CD8-positive, alpha-beta memory T cell (primary cell): ENCODE measurements around the gene AURKB. TPM values are rescaled to one million over a fixed set of nuclear protein-coding genes. Genes with fewer than 3 reads are reported as not detected.
A peak's percentile ranks its signal among the peaks of the same experiment; 100 is the strongest.

Source experiments
- CTCF ChIA-PET: fragments of 350-600 bp; sonication (Branson Sonifier 250); formaldehyde crosslinking; loops from one replicate; lab custom pipeline; 2021; ENCODE audit warnings: antibody characterized with exemption; lab: Charles Lee
- POLR2A ChIA-PET: fragments of 350-600 bp; sonication (Branson Sonifier 250); formaldehyde crosslinking; loops from one replicate; lab custom pipeline; 2021; ENCODE audit warnings: antibody characterized with exemption; lab: Charles Lee
- DNase-seq, 5 donors: peaks; one replicate each; pipeline versions ENCODE4 v3.0.0 to v3.0.0-alpha.2; 2020 to 2022; ENCODE audit warnings: mixed read lengths in 1 of 5
- H3K27ac ChIP-seq: one replicate; pipeline ENCODE4 v1.7.0; 2013; ENCODE audit warnings: low read depth, mild to moderate bottlenecking, low read length, moderate library complexity
- H3K27me3 ChIP-seq: 2 replicates; pipeline ENCODE4 v1.7.0; 2013; ENCODE audit warnings: low read length, mild to moderate bottlenecking; ENCODE audit not compliant: insufficient read depth, poor library complexity, severe bottlenecking
- H3K36me3 ChIP-seq: 2 replicates; pipeline ENCODE4 v1.7.0; 2013; ENCODE audit warnings: mild to moderate bottlenecking, low read length, moderate library complexity; ENCODE audit not compliant: insufficient read depth
- H3K4me1 ChIP-seq: 2 replicates; pipeline ENCODE4 v1.7.0; 2013; ENCODE audit warnings: mild to moderate bottlenecking, low read length, moderate library complexity; ENCODE audit not compliant: insufficient read depth
- H3K4me3 ChIP-seq: 2 replicates; pipeline ENCODE4 v1.7.0; 2013; ENCODE audit warnings: mild to moderate bottlenecking, low read length
- H3K9me3 ChIP-seq: 2 replicates; pipeline ENCODE4 v1.7.0; 2013; ENCODE audit warnings: mild to moderate bottlenecking, low read length
- H3K27ac Mint-ChIP-seq, 8 donors: one replicate each; pipeline ENCODE4 v1.8.0; 2020 to 2021; ENCODE audit warnings: mixed read lengths in 8 of 8, mild to moderate bottlenecking in 6 of 8, inconsistent platforms in 3 of 8, moderate library complexity in 3 of 8
- H3K27me3 Mint-ChIP-seq, 2 donors: one replicate each; pipeline ENCODE4 v1.8.0; 2020 to 2021; ENCODE audit warnings: mixed read lengths in 2 of 2, mild to moderate bottlenecking in 1 of 2, moderate library complexity in 1 of 2
- H3K36me3 Mint-ChIP-seq, 3 donors: one replicate each; pipeline ENCODE4 v1.8.0; 2020 to 2021; ENCODE audit warnings: mixed read lengths in 3 of 3, inconsistent platforms in 1 of 3, mild to moderate bottlenecking in 1 of 3
- H3K4me1 Mint-ChIP-seq, 3 donors: one replicate each; pipeline ENCODE4 v1.8.0; 2020 to 2021; ENCODE audit warnings: mixed read lengths in 3 of 3, inconsistent platforms in 1 of 3, mild to moderate bottlenecking in 1 of 3
- H3K4me3 Mint-ChIP-seq, 7 donors: one replicate each; pipeline ENCODE4 v1.8.0; 2020 to 2021; ENCODE audit warnings: mixed read lengths in 7 of 7, mild to moderate bottlenecking in 6 of 7, moderate library complexity in 4 of 7, inconsistent platforms in 2 of 7
- H3K9me3 Mint-ChIP-seq, 5 donors: one replicate each; pipeline ENCODE4 v1.8.0; 2020 to 2022; ENCODE audit warnings: mixed read lengths in 5 of 5, mild to moderate bottlenecking in 3 of 5, moderate library complexity in 2 of 5, inconsistent platforms in 1 of 5
- polyA plus RNA-seq: library from polyadenylated mRNA; unstranded; fragments of 300-500 nt; fragmentation: Illumina TruSeq; gene quantifications from one replicate; pipeline ENCODE4 v1.2.3, GENCODE V29; 2021
- total RNA-seq, 2 experiments: library from RNA; stranded (reverse); gene quantifications; one replicate each; pipeline ENCODE4 v1.2.3, GENCODE V29; 2021

The AURKB gene
- total and polyA plus RNA-seq, 3 experiments from 2014 or later, result 0.63 to 94.4 (median 88.1) TPM

DNA sequence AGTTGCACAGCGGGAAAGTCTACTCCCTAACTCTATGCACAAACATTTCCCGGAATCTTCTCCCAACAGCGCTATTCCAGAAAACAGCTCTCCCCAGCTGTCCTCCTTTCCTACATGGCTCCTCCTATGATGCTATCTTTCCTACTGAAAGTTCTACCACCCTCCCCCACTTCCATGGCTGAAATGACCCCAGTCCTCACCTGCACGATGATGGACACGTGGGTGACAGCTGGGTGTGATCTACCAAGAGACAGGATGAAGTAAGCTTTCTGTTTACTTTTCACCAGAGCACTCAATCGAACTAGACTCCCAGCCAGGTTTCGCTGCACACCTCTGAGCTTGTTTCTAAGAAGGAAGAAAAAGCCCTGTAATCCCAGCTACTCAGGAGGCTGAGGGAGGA, 26.8 kb upstream of the AURKB start:
- Mint-ChIP-seq H3K27me3 (no peaks in the 10 kb centered on the region), H3K9me3 (no peaks in the 10 kb centered on the region), H3K27ac (peak overlapping the region in 4 of 8 donors; percentile 29 to 64 (median 59)), H3K4me1 (peaks cover 22 to 38% (median 23%) of the 10 kb centered on the region in 3 donors), H3K36me3 (peaks cover 17 to 80% (median 34%) of the 10 kb centered on the region in 3 donors), H3K4me3 (no peak overlapping the region)
- no peak overlapping the region for H3K27ac ChIP-seq
- DNase-seq, result peak in 1 of 5 donors; percentile 13
- peaks cover 73% of the 10 kb centered on the region for H3K36me3 ChIP-seq
- ChIA-PET CTCF (interaction anchor here (0.8 to 1.6 kb wide), 3 partner anchors 12 to 127 kb away, joined by 3 to 7 read pairs (median 4); no protein-coding TSS in a partner anchor), POLR2A (interaction anchor here (0.6 to 1.3 kb wide), 3 partner anchors 11 to 98 kb away, joined by 4 to 8 read pairs (median 6); partner anchors contain the start of gene CTC1)
- no peaks in the 10 kb centered on the region for H3K27me3 ChIP-seq
- H3K9me3 ChIP-seq, result no peaks in the 10 kb centered on the region
- peaks cover 12% of the 10 kb centered on the region for H3K4me1 ChIP-seq
- no peak overlapping the region for H3K4me3 ChIP-seq

DNA sequence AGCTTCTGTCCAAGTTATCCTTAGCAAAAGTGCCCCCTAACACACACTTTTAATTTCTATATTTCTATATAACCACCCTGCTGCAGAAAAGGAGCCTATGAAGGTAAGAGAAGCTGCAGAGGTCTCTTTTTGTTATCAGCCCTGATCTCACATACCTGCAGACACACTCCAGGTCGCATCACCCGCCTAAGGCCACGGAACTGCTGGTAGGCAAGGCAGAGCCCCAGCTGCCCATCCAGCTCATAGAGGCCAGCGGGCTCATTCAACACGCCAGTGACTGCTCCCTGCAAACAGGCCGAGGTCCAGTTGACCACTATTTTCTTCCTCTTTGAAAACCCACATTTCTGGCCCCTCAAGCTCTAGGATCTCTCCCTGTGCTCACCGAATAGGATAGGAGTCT, 25.3 kb upstream of the AURKB start:
- Mint-ChIP-seq H3K4me1 (peaks cover 22 to 38% (median 23%) of the 10 kb centered on the region in 3 donors), H3K36me3 (peaks cover 17 to 87% (median 42%) of the 10 kb centered on the region in 3 donors), H3K27ac (no peak overlapping the region), H3K4me3 (no peak overlapping the region), H3K9me3 (no peaks in the 10 kb centered on the region), H3K27me3 (peaks cover 0 to 2% of the 10 kb centered on the region in 2 donors)
- no peaks in the 10 kb centered on the region for H3K27me3 ChIP-seq
- no peak overlapping the region for H3K4me3 ChIP-seq
- POLR2A ChIA-PET, result interaction anchor here (0.6 kb wide), 2 partner anchors 14 to 27 kb away, joined by 3 read pairs; no protein-coding TSS in a partner anchor
- H3K9me3 ChIP-seq, result no peaks in the 10 kb centered on the region
- peaks cover 88% of the 10 kb centered on the region for H3K36me3 ChIP-seq
- H3K4me1 ChIP-seq, result peaks cover 6% of the 10 kb centered on the region
- DNase-seq, result peak in 1 of 5 donors; percentile 18
- CTCF ChIA-PET, result interaction anchor here (1.1 kb wide), 1 partner anchor 12 kb away, joined by 4 read pairs; the partner anchor contains the start of gene CTC1
- H3K27ac ChIP-seq, result no peak overlapping the region

DNA sequence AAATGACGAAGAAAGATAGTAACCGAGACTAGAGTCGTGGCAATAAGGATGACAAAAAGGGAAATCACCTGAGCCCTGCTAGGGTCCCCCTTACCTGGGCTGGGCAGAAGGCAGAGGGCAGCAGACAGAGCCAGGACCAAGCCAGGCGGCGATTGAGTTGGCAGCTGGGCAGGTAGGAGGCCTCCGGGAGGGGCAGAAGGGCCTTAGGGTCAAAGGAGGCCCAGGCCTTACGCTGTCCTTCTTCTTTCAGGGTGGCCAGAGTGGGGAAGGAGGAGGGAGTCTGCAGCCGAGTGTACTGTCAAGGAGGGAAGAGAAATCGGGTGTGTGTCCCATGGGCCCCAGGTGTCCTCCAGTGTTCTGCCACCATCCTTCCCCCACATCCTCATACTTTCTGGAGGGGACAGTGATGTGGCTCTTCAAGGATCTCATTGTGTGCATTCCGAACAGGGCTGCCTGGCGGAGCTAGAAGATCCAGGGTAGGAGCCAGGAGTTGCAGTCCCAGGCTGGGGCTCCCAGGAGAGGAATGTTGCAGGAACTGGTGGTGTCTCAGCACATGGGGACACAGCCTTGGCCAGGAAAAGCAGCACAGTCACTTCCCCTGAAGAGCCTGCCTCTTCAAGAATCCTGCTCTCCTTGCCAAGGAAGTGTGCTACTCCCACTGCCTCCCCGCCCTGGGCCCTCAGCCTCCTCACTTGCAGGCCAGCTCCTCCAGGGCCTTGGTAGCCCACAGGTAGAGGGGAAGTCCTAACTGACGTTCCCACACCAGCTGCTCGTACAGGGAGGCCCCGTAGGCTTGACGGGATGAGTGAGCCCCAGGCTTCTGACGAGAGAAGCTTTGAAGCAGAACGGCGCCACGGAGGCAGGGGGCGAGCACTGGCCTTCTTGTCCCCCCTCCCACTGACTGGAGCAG, 24.2 kb upstream of the AURKB start:
- Mint-ChIP-seq H3K4me3 (no peak overlapping the region), H3K4me1 (peaks cover 19 to 38% (median 23%) of the 10 kb centered on the region in 3 donors), H3K9me3 (no peaks in the 10 kb centered on the region), H3K27ac (peak overlapping the region in 2 of 8 donors; percentile 60 to 80), H3K27me3 (peaks cover 0 to 2% of the 10 kb centered on the region in 2 donors), H3K36me3 (peaks cover 21 to 92% (median 48%) of the 10 kb centered on the region in 3 donors)
- Histone ChIP-seq H3K9me3 (no peaks in the 10 kb centered on the region), H3K27ac (no peak overlapping the region), H3K4me3 (no peak overlapping the region), H3K27me3 (no peaks in the 10 kb centered on the region), H3K36me3 (peaks cover 96% of the 10 kb centered on the region), H3K4me1 (peaks cover 6% of the 10 kb centered on the region)
- ChIA-PET CTCF (interaction anchor here (1.1 kb wide), 1 partner anchor 13 kb away, joined by 4 read pairs; the partner anchor contains the start of gene CTC1), POLR2A (interaction anchor here (0.6 kb wide), 1 partner anchor 28 kb away, joined by 3 read pairs; no protein-coding TSS in a partner anchor)
- peak in 1 of 5 donors; percentile 24 for DNase-seq

DNA sequence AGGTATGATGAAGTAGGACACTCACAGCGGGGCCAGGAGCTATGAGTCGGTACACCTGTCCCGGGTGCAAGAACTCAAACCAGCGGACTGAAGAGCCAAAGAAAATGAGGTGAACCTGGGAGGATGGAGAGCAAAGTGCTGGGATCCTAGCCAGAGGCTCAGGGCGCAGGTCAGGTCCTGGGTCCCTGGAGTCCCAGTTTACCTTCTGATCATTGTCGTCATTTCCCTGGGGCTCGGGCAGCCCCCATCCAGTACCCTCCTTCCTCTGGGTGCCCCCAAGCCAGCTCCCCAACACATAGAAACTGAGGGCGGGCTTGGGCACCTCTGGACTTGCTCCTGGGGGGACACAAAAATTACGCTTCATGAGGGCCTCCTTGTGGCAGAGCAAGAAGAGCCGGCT, 21.3 kb upstream of the AURKB start:
- H3K36me3 Mint-ChIP-seq, result peaks cover 24 to 93% (median 50%) of the 10 kb centered on the region in 3 donors
- CTCF ChIA-PET, result interaction anchor here (2.0 kb wide), 1 partner anchor 10 kb away, joined by 10 read pairs; no protein-coding TSS in a partner anchor

DNA sequence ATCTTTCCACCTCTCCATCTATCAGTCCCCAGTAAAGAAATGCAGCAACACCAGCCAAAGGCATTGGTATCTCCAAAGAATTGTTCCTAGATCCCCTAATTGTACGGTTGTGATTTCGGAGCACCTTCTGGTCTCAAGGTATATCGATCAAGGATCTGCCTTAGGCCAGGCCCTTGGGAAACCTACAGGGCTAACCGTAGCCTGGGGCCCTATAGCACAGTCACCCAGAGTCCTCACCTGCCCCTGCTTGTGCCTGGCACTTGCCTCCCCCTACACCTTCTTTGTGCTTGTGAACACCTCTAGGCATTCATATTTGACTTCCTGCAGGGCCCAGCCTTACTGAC, 16.8 kb upstream of the AURKB start:
- Histone ChIP-seq H3K4me3 (no peak overlapping the region), H3K27ac (peak overlapping the region; percentile 58), H3K4me1 (peaks cover 37% of the 10 kb centered on the region), H3K27me3 (no peaks in the 10 kb centered on the region), H3K9me3 (no peaks in the 10 kb centered on the region), H3K36me3 (peaks cover 51% of the 10 kb centered on the region)
- Mint-ChIP-seq H3K27ac (peak overlapping the region; percentile 48 to 100 (median 74)), H3K4me3 (peak overlapping the region; percentile 13 to 83 (median 37)), H3K27me3 (peaks cover 0 to 18% of the 10 kb centered on the region in 2 donors), H3K9me3 (peaks cover 0 to 7% (median 6%) of the 10 kb centered on the region in 5 donors), H3K4me1 (peaks cover 53 to 63% (median 54%) of the 10 kb centered on the region in 3 donors), H3K36me3 (peaks cover 15 to 70% (median 34%) of the 10 kb centered on the region in 3 donors)
- ChIA-PET POLR2A (interaction anchor here (8.4 kb wide), 1 partner anchor 20 kb away, joined by 149 read pairs; the partner anchor contains the start of genes CTC1 and PFAS), CTCF (interaction anchor here (1.3 to 2.2 kb wide), 4 partner anchors 15 to 107 kb away, joined by 3 to 7 read pairs (median 4); partner anchors contain the start of gene SLC25A35)
- no peak for DNase-seq

More for the DNA sequence above, 21.3 kb upstream of the AURKB start:
- no peak overlapping the region for H3K4me3 Mint-ChIP-seq
- H3K4me1 ChIP-seq, result peaks cover 7% of the 10 kb centered on the region
- peak in 1 of 5 donors; percentile 4 for DNase-seq
- peaks cover 10 to 34% (median 24%) of the 10 kb centered on the region in 3 donors for H3K4me1 Mint-ChIP-seq
- H3K4me3 ChIP-seq, result no peak overlapping the region
- H3K27me3 Mint-ChIP-seq, result peaks cover 0 to 7% of the 10 kb centered on the region in 2 donors
- H3K9me3 Mint-ChIP-seq, result peaks cover 0 to 2% (median 0%) of the 10 kb centered on the region in 5 donors
- POLR2A ChIA-PET, result interaction anchor here (0.6 kb wide), 1 partner anchor 13 kb away, joined by 7 read pairs; no protein-coding TSS in a partner anchor
- H3K27ac ChIP-seq, result no peak overlapping the region
- peaks cover 96% of the 10 kb centered on the region for H3K36me3 ChIP-seq
- H3K9me3 ChIP-seq, result no peaks in the 10 kb centered on the region
- H3K27me3 ChIP-seq, result no peaks in the 10 kb centered on the region
- H3K27ac Mint-ChIP-seq, result peak overlapping the region in 3 of 8 donors; percentile 12 to 55 (median 51)

DNA sequence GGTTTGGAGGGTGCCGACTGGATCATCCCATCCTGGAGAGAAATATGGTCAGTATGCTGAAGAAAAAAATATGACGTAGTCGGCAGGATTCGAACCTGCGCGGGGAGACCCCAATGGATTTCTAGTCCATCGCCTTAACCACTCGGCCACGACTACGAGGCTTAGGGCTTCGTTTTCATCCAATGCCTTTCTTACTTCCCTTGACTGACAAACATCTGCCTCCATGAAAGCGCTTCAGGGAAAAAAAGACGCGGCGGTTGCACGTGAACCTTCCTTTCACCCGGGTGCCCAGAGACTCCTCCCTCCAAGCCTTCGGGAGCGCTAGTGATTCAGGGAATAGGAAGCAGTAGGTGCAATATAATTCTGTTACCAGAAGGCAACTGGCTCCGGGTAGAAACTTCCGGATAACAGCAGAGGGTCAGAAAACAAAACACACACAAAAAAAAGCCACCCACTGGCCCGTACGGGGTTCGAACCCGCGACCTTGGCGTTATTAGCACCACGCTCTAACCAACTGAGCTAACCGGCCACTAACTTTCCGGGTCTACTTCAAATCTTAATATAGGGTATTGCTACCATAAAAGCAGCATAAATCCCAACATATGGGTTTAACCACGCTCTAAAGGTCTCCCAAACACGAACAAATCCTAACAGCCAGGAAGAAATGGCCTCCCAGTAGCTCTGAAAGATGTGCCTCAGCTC, 16.3 kb upstream of the AURKB start:
- Mint-ChIP-seq H3K27ac (peak overlapping the region; percentile 71 to 100 (median 83)), H3K27me3 (peaks cover 0 to 22% of the 10 kb centered on the region in 2 donors), H3K4me3 (peak overlapping the region; percentile 13 to 83 (median 49)), H3K36me3 (peaks cover 15 to 69% (median 34%) of the 10 kb centered on the region in 3 donors), H3K9me3 (peaks cover 0 to 8% (median 8%) of the 10 kb centered on the region in 5 donors), H3K4me1 (peaks cover 58 to 67% (median 58%) of the 10 kb centered on the region in 3 donors)
- peak in 2 of 5 donors; percentile 21 to 50 for DNase-seq
- H3K9me3 ChIP-seq, result no peaks in the 10 kb centered on the region
- H3K36me3 ChIP-seq, result peaks cover 46% of the 10 kb centered on the region
- no peaks in the 10 kb centered on the region for H3K27me3 ChIP-seq
- peak overlapping the region; percentile 58 for H3K27ac ChIP-seq
- H3K4me3 ChIP-seq, result peak overlapping the region; percentile 40
- H3K4me1 ChIP-seq, result peaks cover 37% of the 10 kb centered on the region
- ChIA-PET POLR2A (interaction anchor here (0.5 to 8.4 kb wide), 4 partner anchors 11 to 523 kb away, joined by 4 to 149 read pairs (median 5); partner anchors contain the start of genes CTC1 and PFAS), CTCF (interaction anchor here (1.3 to 2.0 kb wide), 4 partner anchors 11 to 107 kb away, joined by 3 to 7 read pairs (median 6); partner anchors contain the start of gene SLC25A35)
